Measurements from ENCODE around the gene RMDN2. TPM values are rescaled to one million over a fixed set of nuclear protein-coding genes. Genes with fewer than 3 reads are reported as not detected.
A peak's percentile ranks its signal among the peaks of the same experiment; 100 is the strongest.

RMDN2 gene
- polyA plus RNA-seq, 3 donors = 11.0 to 13.4 (median 11.5) TPM

DNA sequence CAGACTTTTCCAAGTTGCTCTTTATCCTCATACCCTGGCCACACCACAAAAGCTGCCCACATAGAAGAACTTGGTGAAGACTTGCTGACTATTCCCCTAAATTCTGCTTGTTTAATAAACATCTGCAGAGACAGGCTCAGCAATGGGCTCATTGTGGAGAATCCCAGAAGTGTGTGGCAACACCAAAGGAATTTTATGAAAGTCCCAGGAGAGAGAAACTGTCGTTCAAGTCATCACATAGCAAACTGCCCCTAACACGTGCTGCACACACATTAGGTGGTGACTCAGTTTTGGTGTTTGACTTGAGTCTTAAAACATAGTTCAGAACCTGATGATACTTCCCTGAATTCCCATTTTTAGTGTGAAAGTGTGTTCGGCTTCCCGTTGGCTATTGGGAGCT is 112.2 kb downstream of the RMDN2 start:
- no peak for DNase-seq (ENCODE audit: low read depth in 3 of 3, low spot score in 2 of 3)

DNA sequence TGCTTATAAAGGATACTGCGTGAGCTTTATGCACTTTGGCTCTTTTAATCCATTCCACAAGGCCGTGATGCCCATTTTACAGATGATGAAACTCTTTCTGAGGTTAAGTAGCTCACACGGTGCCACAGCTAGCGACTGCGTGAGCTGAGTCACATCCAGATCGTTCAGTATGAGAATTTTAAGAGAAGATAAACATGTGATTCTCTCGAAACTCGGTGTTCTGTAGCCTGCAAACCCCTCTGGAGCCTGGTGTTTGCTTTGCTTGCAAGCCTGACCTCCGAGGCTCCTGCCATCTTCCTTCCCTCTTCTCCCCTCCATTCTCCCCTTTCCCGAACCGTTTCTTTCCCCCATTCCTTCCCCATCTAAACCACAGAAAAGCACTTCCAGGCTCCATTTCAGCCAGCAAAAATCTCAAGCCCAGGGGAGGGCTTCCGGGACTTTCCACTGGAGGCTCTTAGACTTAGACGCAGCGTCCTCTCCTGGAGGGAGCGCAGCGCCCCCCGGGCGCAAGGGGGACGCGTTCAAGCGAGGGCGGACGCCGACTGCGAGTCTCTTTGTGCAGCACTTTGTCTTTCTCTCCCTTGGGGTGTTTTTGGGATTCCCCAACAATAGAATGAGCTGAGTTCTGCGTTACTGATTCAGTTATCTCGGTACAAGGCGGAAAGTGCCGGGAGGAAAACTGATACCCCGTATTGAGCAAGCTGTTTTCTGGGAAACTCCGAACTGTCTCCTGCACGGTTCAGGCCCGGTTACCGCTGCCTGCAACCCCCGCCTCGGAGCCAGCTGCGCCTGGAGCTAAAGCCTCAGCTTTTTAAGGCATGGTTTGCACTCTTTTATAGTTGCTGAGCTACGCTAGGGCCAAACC is 112.9 kb downstream of the RMDN2 start:
- DNase-seq (ENCODE audit: low read depth in 3 of 3, low spot score in 2 of 3) = peak; percentile 42 to 69 (median 53)

GRCh38 chr2:38038682-38039081 is 113.6 kb downstream of the RMDN2 start:
- no peak for DNase-seq (ENCODE audit: low read depth in 3 of 3, low spot score in 2 of 3)

GRCh38 chr2:38039121-38039910 is 114.2 kb downstream of the RMDN2 start:
- no peak for DNase-seq (ENCODE audit: low read depth in 3 of 3, low spot score in 2 of 3)

DNA sequence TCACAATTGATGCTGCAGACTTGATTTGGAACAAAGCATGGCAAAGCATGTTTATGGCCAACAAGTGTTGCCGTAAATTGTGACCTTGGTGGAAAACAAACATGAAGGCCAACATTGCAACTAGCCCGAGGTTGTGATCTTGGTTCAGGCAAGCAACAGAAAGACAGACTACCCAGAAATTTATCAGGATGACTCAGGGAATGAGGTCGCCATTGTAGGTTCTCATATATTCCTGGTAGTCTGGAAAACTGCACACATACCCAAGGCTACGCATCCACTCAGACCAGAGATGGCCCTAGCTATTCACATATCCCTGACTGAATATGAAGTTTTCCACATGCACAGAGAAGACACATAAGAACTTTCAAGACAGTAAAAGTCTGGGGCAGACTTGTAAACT is 120.7 kb downstream of the RMDN2 start:
- DNase-seq (ENCODE audit: low read depth in 3 of 3, low spot score in 2 of 3) = no peak

DNA sequence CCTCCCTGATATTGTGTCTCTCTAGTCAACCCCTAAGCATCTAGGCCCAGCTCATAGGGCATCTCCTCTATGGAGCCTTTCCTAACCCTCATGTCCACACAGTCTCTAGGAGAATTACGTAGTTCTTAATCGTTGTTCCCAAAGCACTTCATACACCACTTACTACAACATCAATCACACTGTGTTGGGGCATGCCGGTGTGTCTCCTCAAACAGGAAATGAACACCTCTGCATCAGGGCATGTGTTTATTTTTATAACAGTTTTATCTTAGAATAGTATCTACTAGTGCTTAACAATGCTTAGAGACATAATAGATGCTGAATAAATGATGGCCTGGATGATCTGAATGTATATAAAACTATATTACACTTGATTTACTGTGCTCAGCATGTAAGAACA is 131.1 kb downstream of the RMDN2 start:
- DNase-seq (ENCODE audit: low read depth in 3 of 3, low spot score in 2 of 3) = no peak

DNA sequence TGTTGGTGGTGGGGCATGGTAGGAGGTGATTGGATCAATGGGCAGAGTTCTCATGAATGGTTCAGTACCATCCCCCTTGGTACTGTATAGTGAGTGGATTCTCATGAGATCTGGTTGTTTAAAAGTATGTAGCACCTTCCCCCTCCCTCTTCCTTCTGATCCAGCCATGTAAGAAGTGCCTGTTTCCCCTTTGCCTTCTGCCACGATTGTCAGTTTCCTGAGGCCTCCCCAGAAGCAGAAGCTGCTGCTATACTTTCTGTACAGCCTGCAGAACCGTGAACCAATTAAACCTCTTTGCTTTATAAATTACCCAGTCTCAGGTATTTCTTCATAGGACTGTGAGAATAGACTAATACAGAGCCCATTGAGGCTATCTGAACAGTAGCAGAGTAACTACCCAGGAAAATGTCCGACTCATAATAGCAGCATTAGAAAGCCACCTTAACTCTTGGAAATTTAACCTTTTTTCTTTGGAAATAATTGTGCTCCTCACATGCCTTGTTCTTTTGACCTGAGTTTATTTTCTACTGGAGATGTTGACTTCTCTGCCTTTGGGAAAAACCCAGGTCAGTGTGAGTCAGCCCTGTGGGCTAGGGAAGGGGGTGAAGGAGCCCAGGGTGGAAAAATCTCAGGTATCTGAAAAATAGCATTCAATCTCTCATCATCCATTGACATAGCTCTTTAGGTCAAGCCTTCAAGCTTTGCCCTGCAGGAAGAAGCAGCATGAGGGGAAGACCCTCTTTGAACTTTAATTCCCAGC is 132.7 kb downstream of the RMDN2 start:
- DNase-seq (ENCODE audit: low read depth in 3 of 3, low spot score in 2 of 3) = no peak

- DNase-seq (ENCODE audit: low read depth in 3 of 3, low spot score in 2 of 3) = no peak
Observed at GRCh38 chr2:38060236-38061018, 135.3 kb downstream of the RMDN2 start.

- DNase-seq (ENCODE audit: low read depth in 3 of 3, low spot score in 2 of 3) = no peak
Observed at GRCh38 chr2:38064801-38065501, 139.9 kb downstream of the RMDN2 start.

DNA sequence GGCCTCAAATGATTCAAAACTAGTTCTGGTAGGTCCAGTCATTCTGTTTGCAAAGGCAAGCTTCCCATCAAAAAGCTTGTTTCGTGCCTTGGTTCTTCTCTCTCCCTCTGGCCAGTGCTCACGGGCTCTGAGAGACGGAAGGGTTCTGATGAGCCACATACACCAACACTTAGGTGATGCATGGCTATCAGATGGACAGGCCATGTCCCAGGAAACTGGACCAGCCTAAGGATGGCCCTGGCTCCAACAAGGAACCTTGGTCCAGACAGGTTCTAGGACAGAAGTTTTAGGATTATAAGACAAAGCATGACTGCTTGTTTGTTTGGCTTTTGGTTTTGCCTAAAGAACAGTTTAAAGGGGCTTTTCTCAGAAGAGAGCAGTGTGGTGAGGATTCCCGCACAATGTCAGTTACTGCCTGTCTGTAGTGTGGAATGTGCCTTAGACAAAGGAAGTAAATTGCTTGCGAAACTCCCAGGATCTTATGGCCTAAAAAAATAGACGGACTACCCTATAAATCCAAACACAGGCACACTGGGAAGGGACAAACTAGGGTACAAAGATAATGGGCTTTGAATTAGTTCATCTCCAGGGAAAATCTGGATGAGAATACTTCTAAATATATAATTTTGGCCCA is 140.5 kb downstream of the RMDN2 start:
- DNase-seq (ENCODE audit: low read depth in 3 of 3, low spot score in 2 of 3) = no peak

- no peak for DNase-seq (ENCODE audit: low read depth in 3 of 3, low spot score in 2 of 3)
Observed at GRCh38 chr2:38066421-38067115, 141.5 kb downstream of the RMDN2 start.

Other genes starting within 250 kb of the RMDN2 start
- gene CYP1B1, start 150.9 kb downstream of the RMDN2 start, polyA plus RNA-seq (ENCODE audit: insufficient read length in 3 of 3) = 100 to 1,000 TPM in 2 of 3 donors, 10 to 100 TPM in 1; 95.8 to 137 (median 122) TPM

Measured in right renal cortex interstitium (tissue), 3 donors.